Skeletal muscle tissue (tissue), 4 donors: ENCODE measurements around the gene SLC17A5. TPM values are rescaled to one million over a fixed set of nuclear protein-coding genes. Genes with fewer than 3 reads are reported as not detected.
"Not testable (repeated sequence)": the region's sequence is repeated elsewhere in the genome, so short reads cannot be mapped to it uniquely, and the experiment has no call there.

Experiments used
- H3K27ac ChIP-seq: one replicate; pipeline ENCODE4 v1.7.0; 2013; ENCODE audit warnings: mild to moderate bottlenecking, low read depth, low read length, inconsistent platforms
- H3K27me3 ChIP-seq, 3 donors: one replicate each; pipeline ENCODE4 v1.7.0; 2013; ENCODE audit warnings: low read length in 3 of 3; ENCODE audit not compliant: control insufficient read depth in 3 of 3, insufficient read depth in 3 of 3
- H3K36me3 ChIP-seq, 3 donors: one replicate each; pipeline ENCODE4 v1.7.0; 2013; ENCODE audit warnings: low read length in 3 of 3; ENCODE audit not compliant: control insufficient read depth in 3 of 3, insufficient read depth in 3 of 3
- H3K4me1 ChIP-seq, 3 donors: one replicate each; pipeline ENCODE4 v1.7.0; 2013; ENCODE audit warnings: low read length in 3 of 3, mild to moderate bottlenecking in 3 of 3; ENCODE audit not compliant: control insufficient read depth in 3 of 3, insufficient read depth in 3 of 3
- H3K4me3 ChIP-seq, 3 donors: one replicate each; pipeline ENCODE4 v1.7.0; 2013; ENCODE audit warnings: low read length in 3 of 3
- H3K9ac ChIP-seq, 3 donors: one replicate each; pipeline ENCODE4 v1.7.0; 2013; ENCODE audit warnings: low read length in 3 of 3, mild to moderate bottlenecking in 3 of 3, moderate library complexity in 2 of 3, low read depth in 1 of 3
- H3K9me3 ChIP-seq, 3 donors: one replicate each; pipeline ENCODE4 v1.7.0; 2013; ENCODE audit warnings: low read length in 3 of 3; ENCODE audit not compliant: control insufficient read depth in 3 of 3
- total RNA-seq: library from RNA; depleted of rRNA; stranded (reverse); fragments of >200 nt; gene quantifications from one replicate; pipeline ENCODE4 v1.2.3, GENCODE V29; 2014
- donor health status: Osteomylitis.

The SLC17A5 gene
- total RNA-seq, 1 donor from 2014 or later: 20.9 TPM

- no peak overlapping the region for H3K9ac ChIP-seq
- no peaks in the 10 kb centered on the region for H3K27me3 ChIP-seq
- H3K27ac ChIP-seq: no peak overlapping the region
- no peak overlapping the region for H3K4me3 ChIP-seq
- H3K9me3 ChIP-seq: no peaks in the 10 kb centered on the region
- H3K4me1 ChIP-seq: no peaks in the 10 kb centered on the region
- H3K36me3 ChIP-seq: peaks cover 3 to 8% (median 6%) of the 10 kb centered on the region in 3 donors
These were observed 28.9 kb downstream of the SLC17A5 start for GRCh38 chr6:73624896-73625295.

GRCh38 chr6:73623480-73623879, 30.3 kb downstream of the SLC17A5 start:
- not testable (repeated sequence) for H3K4me3 ChIP-seq, H3K27ac ChIP-seq, H3K36me3 ChIP-seq, H3K4me1 ChIP-seq, H3K9me3 ChIP-seq, H3K27me3 ChIP-seq, H3K9ac ChIP-seq

- not testable (repeated sequence) for H3K27me3 ChIP-seq, H3K4me1 ChIP-seq, H3K27ac ChIP-seq, H3K4me3 ChIP-seq, H3K9ac ChIP-seq, H3K9me3 ChIP-seq
- peaks cover 9 to 13% (median 12%) of the 10 kb centered on the region in 3 donors for H3K36me3 ChIP-seq
These were observed 35.7 kb downstream of the SLC17A5 start for GRCh38 chr6:73618082-73618481.

- Histone ChIP-seq H3K9ac (no peak overlapping the region), H3K4me1 (no peaks in the 10 kb centered on the region), H3K9me3 (no peaks in the 10 kb centered on the region), H3K36me3 (peaks cover 12 to 14% (median 13%) of the 10 kb centered on the region in 3 donors), H3K27me3 (no peaks in the 10 kb centered on the region), H3K27ac (no peak overlapping the region), H3K4me3 (no peak overlapping the region)
These were observed 39.0 kb downstream of the SLC17A5 start for GRCh38 chr6:73614802-73615201.

GRCh38 chr6:73613806-73614536, 39.8 kb downstream of the SLC17A5 start:
- Histone ChIP-seq H3K9ac (no peak overlapping the region), H3K27ac (no peak overlapping the region), H3K36me3 (peaks cover 12 to 19% (median 16%) of the 10 kb centered on the region in 3 donors), H3K4me1 (no peaks in the 10 kb centered on the region), H3K4me3 (no peak overlapping the region), H3K27me3 (no peaks in the 10 kb centered on the region), H3K9me3 (no peaks in the 10 kb centered on the region)

GRCh38 chr6:73612611-73613010, 41.2 kb downstream of the SLC17A5 start:
- Histone ChIP-seq H3K27ac (no peak overlapping the region), H3K4me3 (no peak overlapping the region), H3K27me3 (no peaks in the 10 kb centered on the region), H3K36me3 (peaks cover 16 to 30% (median 19%) of the 10 kb centered on the region in 3 donors), H3K9ac (no peak overlapping the region), H3K9me3 (no peaks in the 10 kb centered on the region), H3K4me1 (no peaks in the 10 kb centered on the region)

- H3K4me3 ChIP-seq: no peak overlapping the region
- no peaks in the 10 kb centered on the region for H3K4me1 ChIP-seq
- peaks cover 16 to 37% (median 19%) of the 10 kb centered on the region in 3 donors for H3K36me3 ChIP-seq
- H3K27ac ChIP-seq: no peak overlapping the region
- H3K9me3 ChIP-seq: no peaks in the 10 kb centered on the region
- no peak overlapping the region for H3K9ac ChIP-seq
- no peaks in the 10 kb centered on the region for H3K27me3 ChIP-seq
These were observed 43.1 kb downstream of the SLC17A5 start for GRCh38 chr6:73610444-73611275.

- Histone ChIP-seq H3K4me1 (peaks cover 0 to 2% (median 0%) of the 10 kb centered on the region in 3 donors), H3K36me3 (peaks cover 8 to 28% (median 14%) of the 10 kb centered on the region in 3 donors)
These were observed 45.0 kb downstream of the SLC17A5 start for GRCh38 chr6:73608761-73609160.

GRCh38 chr6:73606428-73606827, 47.4 kb downstream of the SLC17A5 start:
- Histone ChIP-seq H3K9ac (no peak overlapping the region), H3K27ac (no peak overlapping the region), H3K27me3 (no peaks in the 10 kb centered on the region), H3K9me3 (no peaks in the 10 kb centered on the region), H3K36me3 (peaks cover 8 to 25% (median 11%) of the 10 kb centered on the region in 3 donors), H3K4me1 (peaks cover 0 to 2% (median 0%) of the 10 kb centered on the region in 3 donors), H3K4me3 (no peak overlapping the region)

More at GRCh38 chr6:73608761-73609160, 45.0 kb downstream of the SLC17A5 start:
- H3K9ac ChIP-seq: no peak overlapping the region
- no peaks in the 10 kb centered on the region for H3K27me3 ChIP-seq
- no peak overlapping the region for H3K4me3 ChIP-seq
- H3K27ac ChIP-seq: no peak overlapping the region
- H3K9me3 ChIP-seq: no peaks in the 10 kb centered on the region

GRCh38 chr6:73604461-73604860, 49.3 kb downstream of the SLC17A5 start:
- Histone ChIP-seq H3K27ac (no peak overlapping the region), H3K36me3 (peaks cover 7 to 22% (median 8%) of the 10 kb centered on the region in 3 donors), H3K9me3 (no peaks in the 10 kb centered on the region), H3K4me3 (no peak overlapping the region), H3K9ac (no peak overlapping the region), H3K4me1 (peaks cover 0 to 2% (median 0%) of the 10 kb centered on the region in 3 donors), H3K27me3 (no peaks in the 10 kb centered on the region)
